Left lung (tissue), 10 donors: ENCODE results near the gene BMAL1. TPM values are rescaled to one million over a fixed set of nuclear protein-coding genes. Genes with fewer than 3 reads are reported as not detected.
A peak's percentile ranks its signal among the peaks of the same experiment; 100 is the strongest.

Experiments used
- ATAC-seq: fragments of 200-7000 bp; cut with Tn5 transposase; one replicate; pipeline ENCODE4 v1.9.1; 2020; ENCODE audit warnings: moderate library complexity
- DNase-seq, 4 donors: peaks; one replicate each; pipeline ENCODE4 v3.0.0-alpha.2; 2013 to 2020
- H3K27ac ChIP-seq, 2 donors: fragments of 200-600 bp; sonication (generic) in 1 of 2; one replicate each; pipeline versions ENCODE4 v1.5.0 to v1.8.0; 2020 to 2021
- H3K27me3 ChIP-seq, 2 donors: fragments of 200-600 bp; sonication (generic) in 1 of 2; one replicate each; pipeline versions ENCODE4 v1.5.0 to v1.8.0; 2020 to 2021
- H3K36me3 ChIP-seq, 2 donors: fragments of 200-600 bp; sonication (generic) in 1 of 2; one replicate each; pipeline versions ENCODE4 v1.5.0 to v1.8.0; 2020 to 2021
- H3K4me1 ChIP-seq, 2 donors: fragments of 200-600 bp; one replicate each; pipeline ENCODE4 v1.8.0; 2021
- H3K4me3 ChIP-seq, 2 donors: fragments of 200-600 bp; sonication (generic) in 1 of 2; one replicate each; pipeline versions ENCODE4 v1.5.0 to v1.8.0; 2020 to 2021; ENCODE audit warnings: mild to moderate bottlenecking in 1 of 2
- H3K9me3 ChIP-seq, 2 donors: fragments of 200-600 bp; sonication (generic) in 1 of 2; one replicate each; pipeline versions ENCODE4 v1.5.0 to v1.8.0; 2020 to 2021
- intact Hi-C, 2 donors: fragments of 100-400 bp; cut with DNase I; formaldehyde crosslinking; loops; one replicate each; pipeline versions ENCODE4 v1.11.2 to v1.14.2; 2022
- polyA plus RNA-seq, 6 donors: library from polyadenylated mRNA; unstranded; fragments of 120-200 nt; gene quantifications; one replicate each; pipeline ENCODE4 v1.2.1, GENCODE V29; 2013; ENCODE audit not compliant: insufficient read length in 6 of 6
- total RNA-seq, 2 donors: library from RNA; stranded (reverse); fragmentation: NEBNext Ultra II Directional; extraction: Animal tissue kit (Norgen Biotek cat#: 25700); gene quantifications; one replicate each; pipeline ENCODE4 v1.2.1, GENCODE V29; 2021
- TF ChIP-seq, protein P1 (sequence below), 2 donors: fragments of 200-600 bp; sonication (generic) in 1 of 2; IDR thresholded peaks; one replicate each; pipeline versions ENCODE4 v1.5.0 to v1.8.0; 2021; ENCODE audit warnings: antibody characterized with exemption in 2 of 2
- donor health status: DM: no; HTN: yes; CAD: no.
- donor health status: DM: no; HTN: no; CAD: no.

The BMAL1 gene
- total and polyA plus RNA-seq, 8 donors = 10.2 to 31.6 (median 12.5) TPM

DNA sequence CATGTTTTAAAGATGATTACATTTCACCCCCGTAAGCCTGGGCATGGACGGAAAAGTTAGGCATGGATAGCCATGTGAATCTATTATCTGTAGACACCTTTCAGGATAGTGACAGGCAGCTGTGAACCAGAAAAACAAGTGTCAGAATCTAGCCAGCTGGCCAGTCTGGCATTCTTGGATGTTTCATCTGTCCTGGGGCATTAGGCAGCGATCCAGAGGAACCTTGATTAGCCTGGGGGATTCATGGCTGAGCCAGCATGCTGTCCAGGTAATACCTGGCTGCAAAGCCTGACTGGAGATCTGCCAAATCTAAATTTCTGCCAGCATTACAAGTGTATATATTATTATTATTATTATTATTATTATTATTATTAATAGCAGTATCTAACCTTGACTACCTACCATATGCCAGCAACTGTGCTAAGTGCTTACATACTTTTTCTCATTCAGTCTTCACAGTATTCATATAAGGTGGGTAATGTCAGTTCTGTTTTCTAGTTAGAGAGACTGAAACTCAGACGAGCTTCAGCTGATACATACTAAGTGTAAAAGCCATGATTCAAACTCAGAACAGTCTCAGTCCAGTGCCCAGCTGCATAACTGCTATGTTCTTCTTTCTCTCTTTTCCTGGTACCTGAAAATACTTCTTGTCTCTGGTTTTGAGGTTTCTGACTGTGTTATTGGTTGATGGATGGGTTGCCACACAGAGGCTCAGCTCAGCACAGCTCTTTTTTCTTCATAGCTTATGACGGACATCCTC lies 12.8 kb downstream of the BMAL1 start:
- ATAC-seq = no peak
- Histone ChIP-seq H3K4me1 (peaks cover 0 to 12% of the 10 kb centered on the region in 2 donors), H3K4me3 (no peak overlapping the region), H3K36me3 (no peaks in the 10 kb centered on the region), H3K9me3 (no peaks in the 10 kb centered on the region), H3K27me3 (no peaks in the 10 kb centered on the region), H3K27ac (no peak overlapping the region)
- intact Hi-C loops = no loop called here
- TF ChIP-seq, protein P1, sequence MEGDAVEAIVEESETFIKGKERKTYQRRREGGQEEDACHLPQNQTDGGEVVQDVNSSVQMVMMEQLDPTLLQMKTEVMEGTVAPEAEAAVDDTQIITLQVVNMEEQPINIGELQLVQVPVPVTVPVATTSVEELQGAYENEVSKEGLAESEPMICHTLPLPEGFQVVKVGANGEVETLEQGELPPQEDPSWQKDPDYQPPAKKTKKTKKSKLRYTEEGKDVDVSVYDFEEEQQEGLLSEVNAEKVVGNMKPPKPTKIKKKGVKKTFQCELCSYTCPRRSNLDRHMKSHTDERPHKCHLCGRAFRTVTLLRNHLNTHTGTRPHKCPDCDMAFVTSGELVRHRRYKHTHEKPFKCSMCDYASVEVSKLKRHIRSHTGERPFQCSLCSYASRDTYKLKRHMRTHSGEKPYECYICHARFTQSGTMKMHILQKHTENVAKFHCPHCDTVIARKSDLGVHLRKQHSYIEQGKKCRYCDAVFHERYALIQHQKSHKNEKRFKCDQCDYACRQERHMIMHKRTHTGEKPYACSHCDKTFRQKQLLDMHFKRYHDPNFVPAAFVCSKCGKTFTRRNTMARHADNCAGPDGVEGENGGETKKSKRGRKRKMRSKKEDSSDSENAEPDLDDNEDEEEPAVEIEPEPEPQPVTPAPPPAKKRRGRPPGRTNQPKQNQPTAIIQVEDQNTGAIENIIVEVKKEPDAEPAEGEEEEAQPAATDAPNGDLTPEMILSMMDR (IDR thresholded peaks at IDR 0.05) = no peak
- no peak for DNase-seq

DNA sequence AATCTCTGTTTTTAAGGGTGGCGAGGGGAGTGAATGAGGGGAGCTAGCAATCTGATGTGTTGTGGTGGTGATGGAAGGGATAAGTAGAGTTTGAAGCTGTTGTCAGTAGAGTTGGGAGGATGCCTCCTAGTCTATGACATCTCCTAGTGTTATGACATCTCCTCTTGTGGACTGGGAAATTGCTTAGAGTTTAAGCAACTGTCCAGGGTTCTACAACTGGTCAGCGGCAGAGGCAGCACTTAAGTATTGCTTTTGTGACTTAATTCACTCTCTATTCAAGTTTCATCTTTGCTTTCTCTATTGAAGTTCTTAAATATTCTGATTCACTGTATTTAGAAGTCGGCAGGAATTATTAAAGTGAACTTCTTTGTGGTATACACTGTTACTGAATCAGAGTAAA lies 13.8 kb downstream of the BMAL1 start:
- ATAC-seq = no peak
- Histone ChIP-seq H3K4me1 (peaks cover 0 to 12% of the 10 kb centered on the region in 2 donors), H3K9me3 (no peaks in the 10 kb centered on the region), H3K27me3 (no peaks in the 10 kb centered on the region), H3K27ac (no peak overlapping the region), H3K36me3 (no peaks in the 10 kb centered on the region), H3K4me3 (no peak overlapping the region)
- DNase-seq = no peak
- TF ChIP-seq, protein P1 (IDR thresholded peaks at IDR 0.05) = no peak
- intact Hi-C loops = no loop called here

DNA sequence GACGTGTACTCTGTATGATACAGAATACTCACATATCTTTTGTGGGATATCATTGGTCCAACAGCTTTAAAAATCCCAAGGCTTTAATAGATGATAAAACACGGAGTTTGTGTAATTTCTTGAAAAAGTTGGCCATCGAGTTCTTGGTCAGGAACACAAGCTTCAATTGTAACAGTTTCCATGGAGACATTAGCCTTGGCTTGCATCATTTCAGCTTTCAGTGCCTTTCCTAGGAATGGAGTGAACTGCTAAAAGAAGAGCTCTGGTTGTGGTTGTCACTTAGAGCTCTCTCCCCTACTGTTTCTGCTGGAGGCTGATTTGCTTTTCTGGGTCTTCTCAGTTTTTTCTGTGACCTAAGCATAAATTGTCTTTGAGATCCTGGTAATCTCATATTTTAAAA lies 14.2 kb downstream of the BMAL1 start:
- intact Hi-C loops = no loop called here
- no peaks in the 10 kb centered on the region for H3K27me3 ChIP-seq
- no peaks in the 10 kb centered on the region for H3K36me3 ChIP-seq
- no peaks in the 10 kb centered on the region for H3K9me3 ChIP-seq
- H3K4me1 ChIP-seq = peaks cover 0 to 10% of the 10 kb centered on the region in 2 donors
- H3K4me3 ChIP-seq = no peak overlapping the region
- DNase-seq (no peak), ATAC-seq (peak; percentile 18)
- H3K27ac ChIP-seq = no peak overlapping the region
- TF ChIP-seq, protein P1 (IDR thresholded peaks at IDR 0.05) = no peak

DNA sequence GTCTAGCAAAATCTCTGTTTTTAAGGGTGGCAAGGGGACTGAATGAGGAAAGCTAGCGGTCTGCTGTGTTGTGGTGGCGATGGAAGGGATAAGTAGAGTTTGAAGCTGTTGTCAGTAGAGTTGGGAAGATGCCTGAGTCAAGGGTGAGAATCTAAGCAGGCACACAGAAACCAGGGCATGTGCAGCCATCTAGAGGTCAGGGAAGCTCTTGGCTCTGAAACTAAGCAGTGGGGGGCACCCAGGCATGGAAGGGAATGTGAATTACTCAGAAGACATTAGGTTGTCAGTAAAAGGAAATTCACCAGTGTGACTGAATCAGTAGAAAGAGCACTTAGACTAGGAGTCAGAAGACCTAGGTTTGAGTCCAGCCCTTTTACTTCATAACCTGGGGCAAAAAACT lies 15.4 kb downstream of the BMAL1 start:
- H3K9me3 ChIP-seq = no peaks in the 10 kb centered on the region
- H3K36me3 ChIP-seq = no peaks in the 10 kb centered on the region
- TF ChIP-seq, protein P1 (IDR thresholded peaks at IDR 0.05) = no peak
- no peak overlapping the region for H3K4me3 ChIP-seq
- DNase-seq = no peak
- intact Hi-C loops = no loop called here
- H3K27me3 ChIP-seq = no peaks in the 10 kb centered on the region
- peaks cover 6 to 20% of the 10 kb centered on the region in 2 donors for H3K4me1 ChIP-seq
- no peak overlapping the region for H3K27ac ChIP-seq
- ATAC-seq = no peak

DNA sequence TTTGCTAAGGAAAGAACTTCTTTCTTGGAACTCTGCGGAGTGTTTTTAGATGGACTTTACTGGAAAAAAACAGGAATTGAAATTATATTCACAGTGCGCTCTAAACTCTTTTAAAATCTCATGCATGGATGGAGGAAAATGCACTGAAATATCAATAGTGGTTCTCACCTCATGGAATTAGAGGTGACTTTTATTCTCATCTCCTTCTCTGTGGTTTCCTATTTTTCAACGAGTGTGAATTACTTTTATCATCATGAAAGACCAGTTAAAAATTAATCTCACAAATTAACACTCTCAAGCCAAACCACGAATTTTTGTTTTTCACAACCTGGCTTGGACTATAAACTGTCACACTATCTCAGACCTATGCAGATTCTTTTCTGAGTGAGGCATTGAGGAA lies 16.6 kb downstream of the BMAL1 start:
- TF ChIP-seq, protein P1 (IDR thresholded peaks at IDR 0.05) = no peak
- Histone ChIP-seq H3K9me3 (no peaks in the 10 kb centered on the region), H3K4me3 (no peak overlapping the region), H3K27ac (no peak overlapping the region), H3K36me3 (no peaks in the 10 kb centered on the region), H3K4me1 (peaks cover 6 to 29% of the 10 kb centered on the region in 2 donors), H3K27me3 (no peaks in the 10 kb centered on the region)
- no peak for ATAC-seq
- no peak for DNase-seq
- intact Hi-C loops = no loop called here
